ENCODE data around the gene LHX6.

GRCh38 chr9:122232796-122233306 is 4.1 kb upstream of the LHX6 start:
- TF ChIP-seq CTCF (IDR thresholded peaks at IDR 0.05) = no peak
- TF ChIP-seq ZFX (IDR thresholded peaks at IDR 0.05; ENCODE audit: borderline replicate concordance) = no peak

Data from 22Rv1 (cell line).